GM21717 (cell line): ENCODE data around the gene FADD.
A peak's percentile ranks its signal among the peaks of the same experiment; 100 is the strongest.
"Not testable (repeated sequence)": the region's sequence is repeated elsewhere in the genome, so short reads cannot be mapped to it uniquely, and the experiment has no call there.

Experiments
- ATAC-seq: cut with Tn5 transposase; IDR thresholded peaks from one replicate; pipeline ENCODE4 v1.9.1; 2021; ENCODE audit warnings: mild to moderate bottlenecking, moderate library complexity; ENCODE audit not compliant: unreplicated experiment

The FADD gene

GRCh38 chr11:70203751-70204465 is 812 bp downstream of the FADD start:
- ATAC-seq, result peak; percentile 31

- no peak for ATAC-seq
Observed at GRCh38 chr11:70204466-70204799, 1.3 kb downstream of the FADD start.

GRCh38 chr11:70205049-70205725 is 2.1 kb downstream of the FADD start:
- no peak for ATAC-seq

GRCh38 chr11:70205766-70206165 is 2.7 kb downstream of the FADD start:
- ATAC-seq, result no peak

GRCh38 chr11:70206226-70206981 is 3.3 kb downstream of the FADD start:
- no peak for ATAC-seq

GRCh38 chr11:70206982-70207376 is 3.9 kb downstream of the FADD start:
- no peak for ATAC-seq

- no peak for ATAC-seq
Observed at GRCh38 chr11:70207531-70208131, 4.5 kb downstream of the FADD start.

- ATAC-seq, result no peak
Observed at GRCh38 chr11:70209391-70209912, 6.4 kb downstream of the FADD start.

GRCh38 chr11:70210051-70210501 is 7.0 kb downstream of the FADD start:
- ATAC-seq, result no peak

GRCh38 chr11:70210530-70210929 is 7.4 kb downstream of the FADD start:
- ATAC-seq, result no peak

GRCh38 chr11:70212227-70212811 is 9.2 kb downstream of the FADD start:
- ATAC-seq, result no peak

GRCh38 chr11:70217388-70217787 is 14.3 kb downstream of the FADD start:
- not testable (repeated sequence) for ATAC-seq

- ATAC-seq, result not testable (repeated sequence)
Observed at GRCh38 chr11:70218076-70218475, 15.0 kb downstream of the FADD start.

GRCh38 chr11:70220136-70220535 is 17.0 kb downstream of the FADD start:
- no peak for ATAC-seq

- ATAC-seq, result no peak
Observed at GRCh38 chr11:70220920-70221319, 17.8 kb downstream of the FADD start.

GRCh38 chr11:70225681-70226177 is 22.6 kb downstream of the FADD start:
- ATAC-seq, result no peak

GRCh38 chr11:70226183-70226582 is 23.1 kb downstream of the FADD start:
- ATAC-seq, result no peak

- no peak for ATAC-seq
Observed at GRCh38 chr11:70226967-70227366, 23.9 kb downstream of the FADD start.

GRCh38 chr11:70229737-70230136 is 26.6 kb downstream of the FADD start:
- ATAC-seq, result no peak

- no peak for ATAC-seq
Observed at GRCh38 chr11:70230151-70230839, 27.2 kb downstream of the FADD start.
